GM18873 (cell line): ENCODE results near the gene MAP6.
A peak's percentile ranks its signal among the peaks of the same experiment; 100 is the strongest.

ENCODE experiments used
- ATAC-seq: cut with Tn5 transposase; IDR thresholded peaks from one replicate; pipeline ENCODE4 v1.9.1; 2021; ENCODE audit warnings: mild to moderate bottlenecking, moderate library complexity, moderate number of reproducible peaks; ENCODE audit not compliant: unreplicated experiment, low FRiP score

Gene MAP6

GRCh38 chr11:75667831-75668450 lies 897 bp downstream of the MAP6 start:
- no peak for ATAC-seq

GRCh38 chr11:75667255-75667830 lies 1.5 kb downstream of the MAP6 start:
- no peak for ATAC-seq

GRCh38 chr11:75665990-75666389 lies 2.8 kb downstream of the MAP6 start:
- ATAC-seq = no peak

GRCh38 chr11:75665126-75665525 lies 3.7 kb downstream of the MAP6 start:
- ATAC-seq = no peak

- no peak for ATAC-seq
These were observed 4.4 kb downstream of the MAP6 start for GRCh38 chr11:75664389-75664788.

- ATAC-seq = no peak
These were observed 5.0 kb downstream of the MAP6 start for GRCh38 chr11:75663808-75664207.

- no peak for ATAC-seq
These were observed 9.0 kb downstream of the MAP6 start for GRCh38 chr11:75659836-75660235.

- ATAC-seq = no peak
These were observed 12.7 kb downstream of the MAP6 start for GRCh38 chr11:75656044-75656727.

- no peak for ATAC-seq
These were observed 13.2 kb downstream of the MAP6 start for GRCh38 chr11:75655605-75656004.

- peak; percentile 59 for ATAC-seq
These were observed 14.5 kb downstream of the MAP6 start for GRCh38 chr11:75654314-75654713.

GRCh38 chr11:75653532-75653931 lies 15.3 kb downstream of the MAP6 start:
- ATAC-seq = no peak

GRCh38 chr11:75652936-75653335 lies 15.9 kb downstream of the MAP6 start:
- no peak for ATAC-seq

GRCh38 chr11:75651218-75651617 lies 17.6 kb downstream of the MAP6 start:
- ATAC-seq = no peak

GRCh38 chr11:75650167-75650723 lies 18.6 kb downstream of the MAP6 start:
- no peak for ATAC-seq

GRCh38 chr11:75644946-75645345 lies 23.9 kb downstream of the MAP6 start:
- ATAC-seq = no peak

GRCh38 chr11:75644370-75644769 lies 24.5 kb downstream of the MAP6 start:
- ATAC-seq = no peak

GRCh38 chr11:75642402-75643113 lies 26.3 kb downstream of the MAP6 start:
- no peak for ATAC-seq

- no peak for ATAC-seq
These were observed 29.1 kb downstream of the MAP6 start for GRCh38 chr11:75639762-75640181.

GRCh38 chr11:75637998-75638397 lies 30.8 kb downstream of the MAP6 start:
- no peak for ATAC-seq

GRCh38 chr11:75635066-75635862 lies 33.6 kb downstream of the MAP6 start:
- no peak for ATAC-seq
